GM18907 (cell line): Measurements from ENCODE around the gene SHC2.
"Not testable (repeated sequence)": the region's sequence is repeated elsewhere in the genome, so short reads cannot be mapped to it uniquely, and the experiment has no call there.

Experiments
- ATAC-seq: cut with Tn5 transposase; IDR thresholded peaks from one replicate; pipeline ENCODE4 v1.9.1; 2021; ENCODE audit warnings: mild to moderate bottlenecking, moderate library complexity; ENCODE audit not compliant: unreplicated experiment

Gene SHC2

GRCh38 chr19:449916-450315 is 10.9 kb downstream of the SHC2 start:
- no peak for ATAC-seq

GRCh38 chr19:447816-448560 is 12.8 kb downstream of the SHC2 start:
- no peak for ATAC-seq

GRCh38 chr19:447064-447426 is 13.8 kb downstream of the SHC2 start:
- ATAC-seq = no peak

GRCh38 chr19:444677-445210 is 16.1 kb downstream of the SHC2 start:
- ATAC-seq = no peak

GRCh38 chr19:443005-443404 is 17.8 kb downstream of the SHC2 start:
- no peak for ATAC-seq

- ATAC-seq = no peak
Observed at GRCh38 chr19:442085-442484, 18.7 kb downstream of the SHC2 start.

- no peak for ATAC-seq
Observed at GRCh38 chr19:441213-441836, 19.5 kb downstream of the SHC2 start.

GRCh38 chr19:440391-441212 is 20.2 kb downstream of the SHC2 start:
- no peak for ATAC-seq

- ATAC-seq = no peak
Observed at GRCh38 chr19:439167-439900, 21.5 kb downstream of the SHC2 start.

- no peak for ATAC-seq
Observed at GRCh38 chr19:438416-438958, 22.3 kb downstream of the SHC2 start.

GRCh38 chr19:437041-437440 is 23.8 kb downstream of the SHC2 start:
- no peak for ATAC-seq

GRCh38 chr19:436413-436950 is 24.4 kb downstream of the SHC2 start:
- no peak for ATAC-seq

- no peak for ATAC-seq
Observed at GRCh38 chr19:435707-436412, 25.0 kb downstream of the SHC2 start.

- ATAC-seq = no peak
Observed at GRCh38 chr19:435056-435706, 25.7 kb downstream of the SHC2 start.

GRCh38 chr19:434152-434960 is 26.5 kb downstream of the SHC2 start:
- no peak for ATAC-seq

GRCh38 chr19:430701-431100 is 30.1 kb downstream of the SHC2 start:
- no peak for ATAC-seq

GRCh38 chr19:428149-428548 is 32.7 kb downstream of the SHC2 start:
- no peak for ATAC-seq

GRCh38 chr19:427675-428074 is 33.2 kb downstream of the SHC2 start:
- ATAC-seq = not testable (repeated sequence)
